ENCODE results near the gene COPS8.
A peak's percentile ranks its signal among the peaks of the same experiment; 100 is the strongest.

Gene COPS8

DNA sequence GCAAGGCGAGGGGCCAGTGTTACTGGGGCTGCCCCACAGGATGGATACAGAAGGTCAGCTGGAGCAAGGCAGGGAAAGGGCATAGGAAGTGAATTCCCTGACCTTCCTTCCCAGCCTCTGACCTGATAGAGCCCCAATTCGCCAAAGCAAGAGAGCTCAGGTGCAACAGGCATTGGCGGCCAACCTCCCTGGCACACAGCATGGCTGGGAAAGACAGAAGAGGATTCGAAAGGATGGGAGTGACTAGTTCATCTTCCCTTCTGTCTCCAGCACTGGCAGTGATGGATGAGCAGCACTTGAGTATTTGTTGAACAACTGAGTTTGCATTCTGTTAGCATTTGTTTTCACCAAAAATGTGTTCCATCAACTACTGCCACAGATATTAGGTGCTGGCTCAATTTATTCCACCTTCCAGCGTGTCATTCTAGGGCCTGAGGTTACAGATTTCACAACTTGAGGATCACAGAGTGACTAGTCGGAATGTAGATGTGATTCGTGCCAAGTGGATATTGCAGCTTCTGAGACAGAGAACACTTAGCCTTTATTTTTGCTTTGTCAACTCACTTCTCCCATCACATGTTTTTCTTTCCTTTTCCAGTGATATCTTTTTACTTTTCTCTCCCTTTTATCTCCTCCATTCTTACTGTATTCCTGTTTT, 6.2 kb downstream of the COPS8 start:
- H3K27ac ChIP-seq, result peak overlapping the region in 1 of 2 donors; percentile 71
- no peak for DNase-seq (ENCODE audit: low spot score)
- no peak for TF ChIP-seq CTCF (IDR thresholded peaks at IDR 0.05)
- H3K4me3 ChIP-seq, result no peak overlapping the region

- TF ChIP-seq CTCF (IDR thresholded peaks at IDR 0.05), result no peak
- Histone ChIP-seq H3K27ac (no peak overlapping the region), H3K4me3 (no peak overlapping the region)
- no peak for DNase-seq (ENCODE audit: low spot score)
Measured at GRCh38 chr2:237092506-237092905, 6.8 kb downstream of the COPS8 start.

- TF ChIP-seq CTCF (IDR thresholded peaks at IDR 0.05), result no peak
- Histone ChIP-seq H3K27ac (no peak overlapping the region), H3K4me3 (no peak overlapping the region)
- no peak for DNase-seq (ENCODE audit: low spot score)
Measured at GRCh38 chr2:237092920-237093781, 7.5 kb downstream of the COPS8 start.

- H3K4me3 ChIP-seq, result no peak overlapping the region
- no peak for DNase-seq (ENCODE audit: low spot score)
- TF ChIP-seq CTCF (IDR thresholded peaks at IDR 0.05), result no peak
- H3K27ac ChIP-seq, result no peak overlapping the region
Measured at GRCh38 chr2:237096201-237096600, 10.5 kb downstream of the COPS8 start.

- DNase-seq (ENCODE audit: low spot score), result no peak
- no peak for TF ChIP-seq CTCF (IDR thresholded peaks at IDR 0.05)
- no peak overlapping the region for H3K4me3 ChIP-seq
- H3K27ac ChIP-seq, result no peak overlapping the region
Measured at GRCh38 chr2:237096911-237097310, 11.2 kb downstream of the COPS8 start.

DNA sequence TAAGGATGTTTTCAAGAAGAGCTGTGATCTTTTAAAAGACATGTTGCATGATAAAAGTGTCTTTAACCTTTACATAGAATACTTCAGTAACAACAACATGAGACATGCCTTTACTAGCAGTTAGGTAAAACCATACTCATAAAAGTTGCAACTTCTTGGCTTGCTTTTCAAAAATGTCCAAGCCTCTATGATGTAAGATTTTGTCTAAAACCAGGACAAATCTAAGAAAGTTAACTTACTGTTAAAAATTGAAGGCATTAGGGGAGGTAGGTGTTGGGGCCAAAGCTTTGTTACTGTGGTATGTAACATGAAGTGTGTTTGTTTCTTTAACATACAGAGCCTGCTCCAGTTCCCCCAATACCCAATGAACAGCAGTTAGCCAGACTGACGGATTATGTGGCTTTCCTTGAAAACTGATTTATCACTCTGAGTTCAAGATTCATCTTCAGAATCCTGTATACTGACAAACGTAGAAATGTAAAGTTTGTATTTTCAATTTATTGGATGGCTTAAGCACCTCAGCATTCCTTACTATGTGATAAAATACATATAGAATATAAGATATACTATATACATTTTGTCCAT, 11.7 kb downstream of the COPS8 start:
- Histone ChIP-seq H3K27ac (no peak overlapping the region), H3K4me3 (no peak overlapping the region)
- no peak for TF ChIP-seq CTCF (IDR thresholded peaks at IDR 0.05)
- no peak for DNase-seq (ENCODE audit: low spot score)
